Duodenal mucosa (tissue), 2 donors: ENCODE data around the gene ZFP36L2.
A peak's percentile ranks its signal among the peaks of the same experiment; 100 is the strongest.

ENCODE experiments used
- H3K27ac ChIP-seq: one replicate; pipeline ENCODE4 v1.7.0; 2013; ENCODE audit warnings: low read depth, low read length
- H3K27me3 ChIP-seq, 2 donors: one replicate each; pipeline ENCODE4 v1.7.0; 2013; ENCODE audit warnings: low read length in 2 of 2, control low read depth in 1 of 2; ENCODE audit not compliant: insufficient read depth in 2 of 2, control insufficient read depth in 1 of 2
- H3K36me3 ChIP-seq, 2 donors: one replicate each; pipeline ENCODE4 v1.7.0; 2013; ENCODE audit warnings: low read length in 2 of 2, control low read depth in 1 of 2; ENCODE audit not compliant: insufficient read depth in 2 of 2, control insufficient read depth in 1 of 2
- H3K4me1 ChIP-seq, 2 donors: one replicate each; pipeline ENCODE4 v1.7.0; 2013; ENCODE audit warnings: low read length in 2 of 2, control low read depth in 1 of 2; ENCODE audit not compliant: insufficient read depth in 2 of 2, control insufficient read depth in 1 of 2
- H3K4me3 ChIP-seq, 2 donors: one replicate each; pipeline ENCODE4 v1.7.0; 2013; ENCODE audit warnings: low read length in 2 of 2, low read depth in 1 of 2
- H3K9ac ChIP-seq, 2 donors: one replicate each; pipeline ENCODE4 v1.7.0; 2013; ENCODE audit warnings: low read length in 2 of 2, low read depth in 1 of 2
- H3K9me3 ChIP-seq, 2 donors: one replicate each; pipeline ENCODE4 v1.7.0; 2013; ENCODE audit warnings: low read length in 2 of 2, control low read depth in 1 of 2; ENCODE audit not compliant: control insufficient read depth in 1 of 2

The ZFP36L2 gene

DNA sequence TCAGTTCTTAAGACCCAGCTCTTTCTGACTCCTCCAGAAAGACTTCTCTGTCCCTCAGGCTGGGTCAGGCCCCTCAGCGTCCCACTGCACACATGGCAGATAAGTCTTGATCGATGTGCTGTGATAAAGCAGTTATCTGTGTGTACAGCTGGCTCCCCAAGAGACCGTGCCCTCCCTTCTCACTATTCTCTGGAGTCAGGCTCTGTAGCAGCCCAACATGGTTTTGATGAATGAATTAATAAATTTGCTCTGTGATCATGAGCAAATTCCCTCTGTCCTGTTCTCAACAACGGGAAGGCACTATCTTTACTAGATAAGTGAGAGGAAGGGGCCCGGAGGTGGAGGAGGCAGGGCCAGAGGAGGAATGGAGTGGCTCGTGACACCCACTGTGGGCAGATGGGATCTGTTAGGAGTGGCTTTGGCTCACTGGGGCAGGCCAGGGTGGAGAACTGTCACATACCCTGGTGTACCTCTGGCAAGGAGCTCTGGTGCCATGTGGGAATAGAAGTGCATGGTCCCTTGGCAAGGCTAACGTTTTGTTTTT is 48.3 kb downstream of the ZFP36L2 start:
- H3K4me1 ChIP-seq = peaks cover 51 to 52% of the 10 kb centered on the region in 2 donors
- no peaks in the 10 kb centered on the region for H3K36me3 ChIP-seq
- H3K4me3 ChIP-seq = no peak overlapping the region
- no peaks in the 10 kb centered on the region for H3K27me3 ChIP-seq
- H3K27ac ChIP-seq = peak overlapping the region; percentile 69
- no peaks in the 10 kb centered on the region for H3K9me3 ChIP-seq
- peak overlapping the region in 1 of 2 donors; percentile 60 for H3K9ac ChIP-seq

DNA sequence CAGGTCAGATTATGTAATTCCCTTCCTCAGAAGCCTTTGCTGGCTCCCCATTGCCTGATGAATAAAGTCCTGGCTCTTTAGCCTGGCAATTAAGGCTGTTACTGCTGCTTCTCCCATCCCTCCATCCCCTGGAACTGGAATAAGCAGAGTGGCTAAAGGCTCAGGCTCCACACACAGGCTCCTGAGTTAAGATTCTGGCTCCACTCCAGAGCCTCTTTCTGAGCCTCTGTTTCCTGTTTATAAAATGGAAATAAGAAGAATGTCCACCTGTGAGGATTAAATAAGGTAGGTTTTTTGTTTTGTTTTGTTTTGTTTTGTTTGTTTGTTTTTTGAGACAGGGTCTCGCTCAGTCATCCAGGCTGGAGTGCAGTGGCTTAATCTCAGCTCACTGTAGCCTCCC is 50.0 kb downstream of the ZFP36L2 start:
- H3K9me3 ChIP-seq = no peaks in the 10 kb centered on the region
- no peak overlapping the region for H3K4me3 ChIP-seq
- H3K36me3 ChIP-seq = no peaks in the 10 kb centered on the region
- no peaks in the 10 kb centered on the region for H3K27me3 ChIP-seq
- H3K9ac ChIP-seq = no peak overlapping the region
- no peak overlapping the region for H3K27ac ChIP-seq
- H3K4me1 ChIP-seq = peaks cover 50 to 57% of the 10 kb centered on the region in 2 donors

DNA sequence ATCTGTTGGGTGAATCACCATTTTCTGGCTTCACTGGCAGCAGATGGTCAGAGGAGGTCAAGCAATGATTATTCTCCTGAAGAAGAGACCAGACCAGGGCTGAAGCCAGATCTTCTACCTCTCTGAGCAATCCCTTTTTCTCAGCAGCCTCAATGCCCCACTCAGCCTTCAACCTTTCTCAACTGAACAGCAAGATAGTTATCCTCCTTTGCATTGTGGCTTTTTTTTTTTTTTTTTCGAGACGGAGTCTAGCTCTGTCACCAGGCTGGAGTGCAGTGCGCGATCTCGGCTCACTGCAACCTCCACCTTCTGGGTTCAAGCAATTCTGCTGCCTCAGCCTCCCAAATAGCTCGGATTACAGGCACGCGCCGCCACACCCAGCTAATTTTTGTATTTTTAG is 50.5 kb downstream of the ZFP36L2 start:
- Histone ChIP-seq H3K27ac (no peak overlapping the region), H3K36me3 (no peaks in the 10 kb centered on the region), H3K9me3 (no peaks in the 10 kb centered on the region), H3K4me1 (peaks cover 44 to 61% of the 10 kb centered on the region in 2 donors), H3K4me3 (no peak overlapping the region), H3K9ac (no peak overlapping the region), H3K27me3 (no peaks in the 10 kb centered on the region)

DNA sequence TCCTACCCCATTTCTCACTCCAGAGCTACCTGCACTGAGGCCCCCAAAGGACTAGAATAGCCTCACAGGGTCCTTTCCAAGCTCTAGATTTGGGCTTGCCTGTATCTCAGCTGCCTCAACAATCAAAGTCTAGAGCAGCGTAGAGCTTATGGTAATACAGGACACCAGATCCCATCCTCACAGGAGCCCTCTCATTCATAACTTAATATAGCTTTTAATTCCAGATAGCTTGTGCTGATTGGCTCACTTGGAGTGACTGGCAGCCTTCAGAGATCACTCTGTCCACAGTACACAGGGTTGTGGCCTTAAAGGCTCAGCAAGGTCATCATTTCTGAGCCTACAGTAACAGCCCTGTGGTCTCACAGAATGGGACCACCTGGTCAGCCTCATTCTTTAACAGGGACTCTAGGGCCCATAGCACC is 51.4 kb downstream of the ZFP36L2 start:
- peaks cover 51 to 69% of the 10 kb centered on the region in 2 donors for H3K4me1 ChIP-seq
- no peak overlapping the region for H3K4me3 ChIP-seq
- H3K27ac ChIP-seq = peak overlapping the region; percentile 64
- no peaks in the 10 kb centered on the region for H3K27me3 ChIP-seq
- H3K9me3 ChIP-seq = no peaks in the 10 kb centered on the region
- peak overlapping the region; percentile 45 to 55 for H3K9ac ChIP-seq
- no peaks in the 10 kb centered on the region for H3K36me3 ChIP-seq

DNA sequence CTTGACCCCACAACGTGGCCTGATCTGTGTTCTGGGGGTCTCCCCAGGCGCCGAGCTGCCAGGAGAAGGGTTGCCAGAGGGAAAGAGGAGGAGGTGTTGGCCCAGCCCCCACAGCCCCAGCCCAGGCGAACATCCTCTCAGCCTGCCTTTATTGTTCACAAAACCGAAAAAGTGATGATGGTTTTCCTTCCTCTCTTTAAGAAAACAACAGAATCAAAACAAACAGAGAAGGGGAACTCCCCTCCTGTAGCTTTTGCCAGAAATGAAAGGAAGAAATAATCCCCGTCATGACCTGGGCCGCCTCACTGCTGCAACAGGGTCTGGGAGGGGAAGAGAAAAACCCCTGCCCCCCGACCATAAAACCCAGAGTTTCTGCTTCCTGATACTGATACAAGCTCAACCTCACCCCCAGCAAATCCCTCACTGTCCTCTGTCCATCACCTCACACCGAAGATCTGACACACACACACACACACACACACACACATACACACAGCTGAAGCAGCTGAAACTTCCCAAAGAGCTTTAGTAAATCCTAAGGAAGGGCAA is 52.0 kb downstream of the ZFP36L2 start:
- H3K4me3 ChIP-seq = peak overlapping the region in 1 of 2 donors; percentile 11
- H3K9me3 ChIP-seq = no peaks in the 10 kb centered on the region
- peaks cover 57 to 74% of the 10 kb centered on the region in 2 donors for H3K4me1 ChIP-seq
- H3K27ac ChIP-seq = peak overlapping the region; percentile 64
- H3K9ac ChIP-seq = peak overlapping the region; percentile 45 to 55
- H3K27me3 ChIP-seq = no peaks in the 10 kb centered on the region
- no peaks in the 10 kb centered on the region for H3K36me3 ChIP-seq
